A673 (cell line): ENCODE data around the gene LTBP4. TPM values are rescaled to one million over a fixed set of nuclear protein-coding genes. Genes with fewer than 3 reads are reported as not detected.

Experiments used
- BruUV-seq: library from RNA; stranded (reverse); fragments of 400-500 nt; replicated peaks from 2 replicates; lab custom pipeline; 2021; lab: Mats Ljungman, UMichigan
- CTCF ChIA-PET: fragments of 300-600 bp; sonication (Branson Sonifier 250); formaldehyde crosslinking; loops from one replicate; lab custom pipeline; 2022; ENCODE audit warnings: antibody characterized with exemption; lab: Charles Lee
- POLR2A ChIA-PET: fragments of 300-600 bp; sonication (Branson Sonifier 250); formaldehyde crosslinking; loops from one replicate; lab custom pipeline; 2022; ENCODE audit warnings: antibody characterized with exemption; ENCODE audit not compliant: low non-redundant PET; lab: Charles Lee
- DNase-seq: peaks from one replicate; pipeline ENCODE4 v3.0.0-alpha.2; 2015; ENCODE audit warnings: low spot score
- H3K27ac ChIP-seq: fragments of 200-600 bp; sonication (generic); 2 replicates; pipeline ENCODE4 v1.5.1; 2016; ENCODE audit warnings: mixed run types, low read depth, mild to moderate bottlenecking, mixed read lengths, antibody characterized with exemption, low read length; ENCODE audit not compliant: poor library complexity, severe bottlenecking
- H3K27me3 ChIP-seq: fragments of 200-600 bp; sonication (generic); replicated peaks from 2 replicates; pipeline ENCODE4 v1.6.1; 2017; ENCODE audit warnings: mixed run types, low read depth, mild to moderate bottlenecking, mixed read lengths, antibody characterized with exemption, low read length; ENCODE audit not compliant: insufficient read depth, poor library complexity
- H3K36me3 ChIP-seq: fragments of 200-600 bp; sonication (generic); 2 replicates; pipeline ENCODE4 v1.6.1; 2016; ENCODE audit warnings: mixed run types, mild to moderate bottlenecking, mixed read lengths, antibody characterized with exemption, low read length; ENCODE audit not compliant: insufficient read depth, poor library complexity, severe bottlenecking
- H3K4me1 ChIP-seq: fragments of 200-600 bp; sonication (generic); 2 replicates; pipeline ENCODE4 v1.6.1; 2017; ENCODE audit warnings: mixed run types, mild to moderate bottlenecking, mixed read lengths, antibody characterized with exemption, low read length; ENCODE audit not compliant: insufficient read depth, poor library complexity, severe bottlenecking
- H3K4me3 ChIP-seq: fragments of 200-600 bp; sonication (generic); 2 replicates; pipeline ENCODE4 v1.5.1; 2016; ENCODE audit warnings: low read depth, mixed run types, mild to moderate bottlenecking, mixed read lengths, low read length; ENCODE audit not compliant: poor library complexity, severe bottlenecking
- H3K9me3 ChIP-seq: fragments of 200-600 bp; sonication (generic); 2 replicates; pipeline ENCODE4 v1.6.1; 2016; ENCODE audit warnings: mixed run types, low read depth, mild to moderate bottlenecking, mixed read lengths, antibody characterized with exemption, low read length; ENCODE audit not compliant: poor library complexity, severe bottlenecking
- EZH2 ChIP-seq: fragments of 200-600 bp; sonication (generic); IDR thresholded peaks from 2 replicates; pipeline ENCODE4 v1.6.1; 2017; ENCODE audit warnings: borderline replicate concordance, low read depth, mild to moderate bottlenecking, mixed read lengths, antibody characterized with exemption, low read length; ENCODE audit not compliant: poor library complexity, severe bottlenecking
- intact Hi-C: fragments of 100-400 bp; cut with micrococcal nuclease; formaldehyde crosslinking; loops from one replicate; pipeline ENCODE4 v1.10.0; 2022; ENCODE audit not compliant: unreplicated experiment
- total RNA-seq: library from RNA; stranded (reverse); gene quantifications from 2 replicates; pipeline ENCODE4 v1.2.3, GENCODE V29; 2021
- TF ChIP-seq, protein P1 (sequence below): fragments of 300-800, 200-600 bp; sonication (generic); conservative IDR thresholded peaks from 2 replicates; pipeline ENCODE4 v1.5.1; 2017; ENCODE audit warnings: low read depth, mild to moderate bottlenecking, antibody characterized with exemption, low read length, moderate library complexity, mixed read lengths

The LTBP4 gene
- total RNA-seq, 1 experiment from 2014 or later, result 139 TPM

DNA sequence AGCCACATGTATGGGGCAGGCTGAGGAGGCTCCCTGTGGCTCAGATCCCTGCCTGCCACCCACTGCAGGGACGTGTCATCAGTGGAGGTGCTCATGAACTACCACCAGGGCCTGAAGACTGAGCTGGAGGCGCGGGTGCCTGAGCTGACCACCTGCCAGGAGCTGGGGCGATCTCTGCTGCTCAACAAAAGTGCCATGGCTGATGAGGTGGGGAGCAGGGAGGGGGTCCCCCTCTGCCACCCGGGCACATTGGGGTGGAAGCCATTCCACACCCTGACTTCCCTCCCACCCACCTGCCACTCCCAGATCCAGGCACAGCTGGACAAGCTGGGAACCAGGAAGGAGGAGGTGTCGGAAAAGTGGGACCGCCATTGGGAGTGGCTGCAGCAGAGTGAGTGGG, 35.8 kb upstream of the LTBP4 start:
- TF ChIP-seq, protein P1, sequence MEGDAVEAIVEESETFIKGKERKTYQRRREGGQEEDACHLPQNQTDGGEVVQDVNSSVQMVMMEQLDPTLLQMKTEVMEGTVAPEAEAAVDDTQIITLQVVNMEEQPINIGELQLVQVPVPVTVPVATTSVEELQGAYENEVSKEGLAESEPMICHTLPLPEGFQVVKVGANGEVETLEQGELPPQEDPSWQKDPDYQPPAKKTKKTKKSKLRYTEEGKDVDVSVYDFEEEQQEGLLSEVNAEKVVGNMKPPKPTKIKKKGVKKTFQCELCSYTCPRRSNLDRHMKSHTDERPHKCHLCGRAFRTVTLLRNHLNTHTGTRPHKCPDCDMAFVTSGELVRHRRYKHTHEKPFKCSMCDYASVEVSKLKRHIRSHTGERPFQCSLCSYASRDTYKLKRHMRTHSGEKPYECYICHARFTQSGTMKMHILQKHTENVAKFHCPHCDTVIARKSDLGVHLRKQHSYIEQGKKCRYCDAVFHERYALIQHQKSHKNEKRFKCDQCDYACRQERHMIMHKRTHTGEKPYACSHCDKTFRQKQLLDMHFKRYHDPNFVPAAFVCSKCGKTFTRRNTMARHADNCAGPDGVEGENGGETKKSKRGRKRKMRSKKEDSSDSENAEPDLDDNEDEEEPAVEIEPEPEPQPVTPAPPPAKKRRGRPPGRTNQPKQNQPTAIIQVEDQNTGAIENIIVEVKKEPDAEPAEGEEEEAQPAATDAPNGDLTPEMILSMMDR, result no peak
- TF ChIP-seq EZH2, result no peak
- peaks cover 25% of the 10 kb centered on the region for H3K27me3 ChIP-seq

DNA sequence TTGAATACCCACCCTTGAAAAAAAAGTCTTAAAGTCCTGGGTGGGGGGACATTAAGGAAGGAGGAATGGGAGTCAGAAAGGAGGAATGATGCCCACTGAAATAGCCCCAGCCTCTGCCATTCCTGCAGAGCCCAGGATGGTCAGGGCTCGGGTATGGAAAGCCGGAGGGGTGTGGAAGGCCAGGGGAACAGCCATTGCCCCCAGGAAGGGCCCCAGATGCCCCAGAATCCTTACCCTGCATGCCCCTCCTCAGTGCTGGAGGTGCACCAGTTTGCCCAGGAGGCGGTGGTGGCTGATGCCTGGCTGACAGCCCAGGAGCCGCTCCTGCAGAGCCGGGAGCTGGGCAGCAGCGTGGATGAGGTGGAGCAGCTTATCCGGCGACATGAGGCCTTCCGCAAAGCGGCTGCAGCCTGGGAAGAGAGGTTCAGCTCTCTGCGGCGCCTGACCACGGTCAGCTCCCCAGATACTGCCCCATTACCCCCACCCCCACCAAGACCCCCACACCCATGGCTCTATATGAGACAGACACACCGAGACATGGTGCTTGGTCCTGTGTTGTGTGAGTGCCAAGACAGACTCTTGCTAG, 35.2 kb upstream of the LTBP4 start:
- Histone ChIP-seq H3K27ac (no peak overlapping the region), H3K36me3 (no peaks in the 10 kb centered on the region), H3K4me1 (peaks cover 5% of the 10 kb centered on the region), H3K4me3 (no peak overlapping the region), H3K9me3 (no peaks in the 10 kb centered on the region), H3K27me3 (peaks cover 25% of the 10 kb centered on the region)
- no peak for DNase-seq
- intact Hi-C loops, result no loop called here
- POLR2A ChIA-PET, result no interaction called here
- TF ChIP-seq, protein P1, result no peak
- TF ChIP-seq EZH2, result no peak
- BruUV-seq, result no TSS peak
- CTCF ChIA-PET, result no interaction called here

More for the DNA sequence above, 35.8 kb upstream of the LTBP4 start:
- Histone ChIP-seq H3K9me3 (no peaks in the 10 kb centered on the region), H3K4me1 (peaks cover 5% of the 10 kb centered on the region), H3K27ac (no peak overlapping the region), H3K36me3 (no peaks in the 10 kb centered on the region), H3K4me3 (no peak overlapping the region)
- no peak for DNase-seq
- ChIA-PET POLR2A (no interaction called here), CTCF (no interaction called here)
- no TSS peak for BruUV-seq
- intact Hi-C loops, result no loop called here

DNA sequence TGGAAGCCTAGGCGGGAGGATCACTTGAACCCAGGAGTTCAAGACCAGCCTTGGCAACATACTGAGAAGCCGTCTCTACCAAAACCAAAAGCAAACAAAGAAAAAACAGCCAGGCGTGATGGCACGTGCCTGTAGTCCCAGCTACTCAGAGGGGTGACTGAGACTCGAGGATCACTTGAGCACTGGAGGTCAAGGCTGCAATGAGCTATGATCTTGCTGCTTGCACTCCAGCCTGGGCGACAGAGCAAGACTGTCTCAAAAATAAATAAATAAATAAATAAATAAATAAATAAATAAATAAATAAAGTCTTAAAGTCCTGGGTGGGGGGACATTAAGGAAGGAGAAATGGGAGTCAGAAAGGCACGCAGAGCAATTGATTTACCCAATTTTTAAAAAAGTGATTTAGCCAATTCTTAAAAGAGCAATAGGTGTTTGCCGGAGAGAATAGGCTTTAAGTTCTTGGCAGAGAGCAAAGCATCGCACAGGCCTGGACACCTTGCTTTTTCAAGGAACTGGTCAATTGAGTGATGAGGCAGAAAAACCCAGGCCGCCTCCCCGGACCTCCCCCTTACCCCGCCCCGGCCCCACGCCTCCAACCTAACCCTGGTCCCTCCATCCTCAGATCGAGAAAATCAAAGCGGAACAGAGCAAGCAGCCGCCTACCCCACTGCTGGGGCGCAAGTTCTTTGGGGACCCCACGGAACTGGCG, 34.0 kb upstream of the LTBP4 start:
- no peak overlapping the region for H3K4me3 ChIP-seq
- H3K27ac ChIP-seq, result no peak overlapping the region
- no peaks in the 10 kb centered on the region for H3K36me3 ChIP-seq
- no peaks in the 10 kb centered on the region for H3K9me3 ChIP-seq
- no peak for DNase-seq
- ChIA-PET POLR2A (interaction anchor here (0.5 kb wide), 1 partner anchor 24 kb away, joined by 3 read pairs; no protein-coding TSS in a partner anchor), CTCF (interaction anchor here (0.5 kb wide), 1 partner anchor 637 kb away, joined by 6 read pairs; no protein-coding TSS in a partner anchor)
- H3K4me1 ChIP-seq, result peaks cover 5% of the 10 kb centered on the region
- intact Hi-C loops, result no loop called here
- no TSS peak for BruUV-seq
- peaks cover 25% of the 10 kb centered on the region for H3K27me3 ChIP-seq
- no peak for TF ChIP-seq EZH2
- TF ChIP-seq, protein P1, result no peak
